CD14-positive monocyte (primary cell): ENCODE measurements around the gene GPSM3. TPM values are rescaled to one million over a fixed set of nuclear protein-coding genes. Genes with fewer than 3 reads are reported as not detected.

ENCODE experiments used
- DNase-seq, 3 donors: peaks; one replicate each; pipeline ENCODE4 v3.0.0-alpha.2; 2011 to 2022
- H2AFZ ChIP-seq: 2 replicates; pipeline ENCODE4 v1.6.0; 2012; ENCODE audit warnings: mild to moderate bottlenecking, low read depth, low read length, inconsistent platforms; ENCODE audit not compliant: insufficient read depth, poor library complexity, severe bottlenecking
- H3K27ac ChIP-seq, 2 donors: 1 replicate in 1 of 2; 2 replicates in 1 of 2; pipeline ENCODE4 v1.5.1; 2012 to 2013; ENCODE audit warnings: low read length in 2 of 2, control low read depth in 1 of 2, inconsistent platforms in 1 of 2, low read depth in 1 of 2, mild to moderate bottlenecking in 1 of 2
- H3K27me3 ChIP-seq, 2 donors: one replicate each; pipeline versions ENCODE4 v1.6.0 to v1.6.1; 2011 to 2013; ENCODE audit warnings: low read length in 2 of 2; ENCODE audit not compliant: control insufficient read depth in 2 of 2, insufficient read depth in 2 of 2
- H3K36me3 ChIP-seq, 2 donors: replicated peaks in 1 of 2; 1 replicate in 1 of 2; 2 replicates in 1 of 2; pipeline versions ENCODE4 v1.5.1 to v1.6.1; 2012 to 2013; ENCODE audit warnings: low read length in 2 of 2, control low read depth in 1 of 2, inconsistent platforms in 1 of 2, mild to moderate bottlenecking in 1 of 2; ENCODE audit not compliant: insufficient read depth in 2 of 2, control insufficient read depth in 1 of 2
- H3K4me1 ChIP-seq, 2 donors: 1 replicate in 1 of 2; 2 replicates in 1 of 2; pipeline versions ENCODE4 v1.5.1 to v1.6.1; 2012 to 2013; ENCODE audit warnings: low read length in 2 of 2, control low read depth in 1 of 2, inconsistent platforms in 1 of 2, mild to moderate bottlenecking in 1 of 2, moderate library complexity in 1 of 2; ENCODE audit not compliant: insufficient read depth in 2 of 2, control insufficient read depth in 1 of 2
- H3K4me2 ChIP-seq: replicated peaks from 2 replicates; pipeline ENCODE3; 2012; ENCODE audit warnings: low read length, moderate library complexity, mild to moderate bottlenecking; ENCODE audit not compliant: poor library complexity, severe bottlenecking; ENCODE audit errors: extremely low read depth
- H3K4me3 ChIP-seq, 3 experiments: fragments of 200-600 bp in 1 of 3; sonication (generic) in 1 of 3; replicated peaks in 1 of 3; 1 replicate in 2 of 3; 2 replicates in 1 of 3; pipeline ENCODE4 v1.5.1; 2011 to 2013; ENCODE audit warnings: low read length in 3 of 3, mild to moderate bottlenecking in 3 of 3, control low read depth in 2 of 3, low read depth in 2 of 3, inconsistent platforms in 1 of 3, moderate library complexity in 1 of 3
- H3K79me2 ChIP-seq: 2 replicates; pipeline ENCODE4 v1.6.0; 2012; ENCODE audit warnings: mild to moderate bottlenecking, control low read depth, inconsistent platforms, low read length, moderate library complexity; ENCODE audit not compliant: insufficient read depth
- H3K9ac ChIP-seq: 2 replicates; pipeline ENCODE4 v1.6.0; 2017; ENCODE audit warnings: low read length, mild to moderate bottlenecking; ENCODE audit not compliant: insufficient read depth, poor library complexity, severe bottlenecking
- H3K9me3 ChIP-seq, 2 donors: replicated peaks in 1 of 2; 1 replicate in 1 of 2; 2 replicates in 1 of 2; pipeline versions ENCODE4 v1.5.1 to v1.6.1; 2012 to 2013; ENCODE audit warnings: low read length in 2 of 2, control low read depth in 1 of 2; ENCODE audit not compliant: control insufficient read depth in 1 of 2, insufficient read depth in 1 of 2
- H4K20me1 ChIP-seq: 2 replicates; pipeline ENCODE4 v1.6.0; 2012; ENCODE audit warnings: mild to moderate bottlenecking, low read length, control low read depth, moderate library complexity; ENCODE audit not compliant: insufficient read depth
- H3K27ac Mint-ChIP-seq, 7 donors: one replicate each; pipeline ENCODE4 v1.8.0; 2020; ENCODE audit warnings: mild to moderate bottlenecking in 7 of 7, mixed read lengths in 7 of 7, moderate library complexity in 6 of 7, inconsistent platforms in 2 of 7
- H3K27me3 Mint-ChIP-seq, 3 donors: one replicate each; pipeline ENCODE4 v1.8.0; 2021 to 2022; ENCODE audit warnings: low read depth in 3 of 3, mild to moderate bottlenecking in 3 of 3, mixed read lengths in 3 of 3, moderate library complexity in 3 of 3, inconsistent platforms in 1 of 3
- H3K36me3 Mint-ChIP-seq, 2 donors: one replicate each; pipeline ENCODE4 v1.8.0; 2020; ENCODE audit warnings: mixed read lengths in 2 of 2, inconsistent platforms in 1 of 2, mild to moderate bottlenecking in 1 of 2
- H3K4me1 Mint-ChIP-seq: one replicate; pipeline ENCODE4 v1.8.0; 2020; ENCODE audit warnings: mild to moderate bottlenecking, mixed read lengths
- H3K4me3 Mint-ChIP-seq, 2 donors: one replicate each; pipeline ENCODE4 v1.8.0; 2020; ENCODE audit warnings: mild to moderate bottlenecking in 2 of 2, mixed read lengths in 2 of 2, moderate library complexity in 1 of 2
- H3K9me3 Mint-ChIP-seq, 7 donors: one replicate each; pipeline ENCODE4 v1.8.0; 2020 to 2022; ENCODE audit warnings: mixed read lengths in 7 of 7, mild to moderate bottlenecking in 6 of 7, moderate library complexity in 6 of 7, inconsistent platforms in 2 of 7
- WGBS: methylation state at CpG from one replicate; pipeline ENCODE4 v1.1.5; 2013; ENCODE audit warnings: missing lambda C conversion rate; ENCODE audit not compliant: insufficient coverage; 5-methylcytosine and 5-hydroxymethylcytosine counted together
- intact Hi-C, 2 donors: fragments of 100-400 bp; cut with micrococcal nuclease; formaldehyde crosslinking; loops; one replicate each; pipeline versions ENCODE4 v1.15.0 to v1.15.1; 2023
- polyA plus RNA-seq, 3 donors: library from polyadenylated mRNA; depleted of rRNA in 1 of 3; unstranded in 2 of 3; stranded (reverse) in 1 of 3; fragments of 300-500 nt in 2 of 3; fragments of >200 nt in 1 of 3; fragmentation: Illumina TruSeq in 2 of 3; gene quantifications; 1 replicate in 2 of 3; 2 replicates in 1 of 3; pipeline ENCODE4 v1.2.3, GENCODE V29; 2012 to 2021
- TF ChIP-seq, protein P1 (sequence below): fragments of 200-600 bp; IDR thresholded peaks from one replicate; pipeline ENCODE4 v1.8.0; 2022; ENCODE audit warnings: antibody characterized with exemption, mild to moderate bottlenecking

The GPSM3 gene
- polyA plus RNA-seq, 3 donors, result 86.1 to 340 (median 101) TPM

DNA sequence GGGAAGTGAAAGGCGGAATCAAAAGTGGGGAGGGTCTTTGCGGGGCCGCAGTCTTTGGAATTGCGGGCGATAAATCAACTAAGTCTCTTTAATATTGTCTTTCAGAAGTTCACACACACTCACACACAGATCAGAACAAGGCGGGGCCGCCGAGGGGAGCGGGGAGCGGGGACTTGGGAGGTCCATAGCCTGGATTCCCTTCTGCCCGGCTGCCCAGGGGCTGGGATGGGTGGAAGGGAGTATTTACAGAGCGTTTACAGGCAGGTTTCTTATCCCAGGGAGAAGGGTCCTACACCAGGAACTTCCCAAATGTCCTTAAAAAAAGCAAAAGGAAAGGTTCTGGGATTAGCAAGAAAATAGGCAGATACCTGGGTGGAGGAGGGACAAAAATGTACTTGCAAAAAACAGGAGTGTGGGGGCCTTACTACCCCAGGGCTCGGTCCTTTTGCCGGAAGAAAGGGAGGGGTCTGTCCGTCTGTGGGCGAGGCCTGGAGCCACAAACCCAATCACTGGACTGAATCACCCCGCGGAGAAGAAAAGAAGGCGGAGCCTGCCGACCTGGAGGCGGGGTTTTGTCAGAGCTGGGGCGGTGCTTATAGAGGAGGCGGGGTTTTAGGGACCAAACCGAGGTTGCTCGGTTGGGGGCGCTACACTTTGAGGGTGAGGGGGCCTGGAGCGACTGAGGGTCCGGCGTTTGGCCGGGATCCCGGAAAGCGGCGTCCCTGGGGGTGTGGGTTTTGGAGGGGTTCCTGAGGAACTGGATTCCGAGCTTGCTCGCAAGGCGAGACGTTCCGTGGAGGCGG, 44.0 kb downstream of the GPSM3 start:
- Mint-ChIP-seq H3K36me3 (peaks cover 0 to 13% of the 10 kb centered on the region in 2 donors), H3K4me3 (peak overlapping the region; percentile 87 to 95), H3K4me1 (peaks cover 24% of the 10 kb centered on the region), H3K27me3 (peaks cover 60 to 72% (median 65%) of the 10 kb centered on the region in 3 donors), H3K9me3 (peaks cover 0 to 29% (median 11%) of the 10 kb centered on the region in 7 donors), H3K27ac (peak overlapping the region in 5 of 7 donors; percentile 58 to 83 (median 77))
- peak; percentile 77 to 86 (median 78) for DNase-seq
- H3K79me2 ChIP-seq, result no peaks in the 10 kb centered on the region
- 1% methylated on average over 17 of the region's 39 CpGs for WGBS
- no peaks in the 10 kb centered on the region for H4K20me1 ChIP-seq
- TF ChIP-seq, protein P1, sequence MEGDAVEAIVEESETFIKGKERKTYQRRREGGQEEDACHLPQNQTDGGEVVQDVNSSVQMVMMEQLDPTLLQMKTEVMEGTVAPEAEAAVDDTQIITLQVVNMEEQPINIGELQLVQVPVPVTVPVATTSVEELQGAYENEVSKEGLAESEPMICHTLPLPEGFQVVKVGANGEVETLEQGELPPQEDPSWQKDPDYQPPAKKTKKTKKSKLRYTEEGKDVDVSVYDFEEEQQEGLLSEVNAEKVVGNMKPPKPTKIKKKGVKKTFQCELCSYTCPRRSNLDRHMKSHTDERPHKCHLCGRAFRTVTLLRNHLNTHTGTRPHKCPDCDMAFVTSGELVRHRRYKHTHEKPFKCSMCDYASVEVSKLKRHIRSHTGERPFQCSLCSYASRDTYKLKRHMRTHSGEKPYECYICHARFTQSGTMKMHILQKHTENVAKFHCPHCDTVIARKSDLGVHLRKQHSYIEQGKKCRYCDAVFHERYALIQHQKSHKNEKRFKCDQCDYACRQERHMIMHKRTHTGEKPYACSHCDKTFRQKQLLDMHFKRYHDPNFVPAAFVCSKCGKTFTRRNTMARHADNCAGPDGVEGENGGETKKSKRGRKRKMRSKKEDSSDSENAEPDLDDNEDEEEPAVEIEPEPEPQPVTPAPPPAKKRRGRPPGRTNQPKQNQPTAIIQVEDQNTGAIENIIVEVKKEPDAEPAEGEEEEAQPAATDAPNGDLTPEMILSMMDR, result peak; percentile 70
- H3K9ac ChIP-seq, result peak overlapping the region; percentile 13
- intact Hi-C loops, result loop anchor here in 1 of 2 donors (1.0 kb wide), 1 partner anchor 28 kb away; the partner anchor contains the start of gene AGPAT1
- H3K27me3 ChIP-seq, result peaks cover 36 to 67% of the 10 kb centered on the region in 2 donors
- H3K36me3 ChIP-seq, result no peaks in the 10 kb centered on the region
- peaks cover 0 to 11% of the 10 kb centered on the region in 2 donors for H3K9me3 ChIP-seq
- peak overlapping the region; percentile 76 for H2AFZ ChIP-seq
- peak overlapping the region; percentile 41 to 75 (median 49) for H3K4me3 ChIP-seq
- H3K4me2 ChIP-seq, result peak overlapping the region; percentile 87
- peaks cover 17 to 20% of the 10 kb centered on the region in 2 donors for H3K4me1 ChIP-seq
- no peak overlapping the region for H3K27ac ChIP-seq

DNA sequence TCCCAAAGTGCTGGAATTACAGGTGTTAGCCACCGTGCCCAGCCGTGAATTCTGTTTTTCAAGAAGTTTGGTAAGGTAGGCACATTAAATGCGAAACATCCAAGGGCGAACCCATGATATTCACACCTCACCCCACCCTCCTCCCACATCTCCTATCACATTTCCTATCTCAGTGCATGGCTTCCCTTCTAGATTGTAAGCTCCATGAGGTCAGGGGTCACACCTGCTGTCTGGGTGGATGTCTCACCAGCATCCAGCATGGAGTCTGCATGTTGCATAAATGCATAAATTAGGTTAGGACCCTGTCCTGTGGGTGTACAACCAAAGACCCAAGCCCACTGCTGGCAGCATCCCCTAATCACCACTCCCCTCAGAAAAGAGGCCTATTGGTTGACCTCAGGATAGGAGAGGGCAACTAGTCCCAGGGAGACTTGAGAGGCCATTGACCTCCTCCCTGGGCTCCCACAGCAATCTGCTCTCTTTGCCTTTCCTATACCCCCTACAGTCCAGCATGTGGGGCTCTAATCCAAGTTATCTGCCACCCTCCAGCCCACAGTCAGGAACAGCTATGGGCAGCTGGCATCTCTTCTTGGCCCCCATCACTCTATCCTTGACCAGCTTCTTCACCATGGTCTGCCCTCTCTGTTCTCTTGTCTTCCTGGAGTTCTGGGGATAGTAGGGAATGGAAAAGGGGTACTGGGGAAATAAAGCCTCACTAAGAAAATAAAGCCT, 44.9 kb downstream of the GPSM3 start:
- Histone ChIP-seq H2AFZ (peak overlapping the region; percentile 76), H3K9ac (no peak overlapping the region), H3K4me1 (peaks cover 14 to 16% of the 10 kb centered on the region in 2 donors), H3K79me2 (no peaks in the 10 kb centered on the region), H3K27me3 (peaks cover 34 to 58% of the 10 kb centered on the region in 2 donors), H3K4me2 (peak overlapping the region; percentile 87), H3K4me3 (peak overlapping the region in 1 of 3 experiments; percentile 75), H3K36me3 (no peaks in the 10 kb centered on the region), H4K20me1 (no peaks in the 10 kb centered on the region), H3K9me3 (peaks cover 0 to 11% of the 10 kb centered on the region in 2 donors), H3K27ac (no peak overlapping the region)
- peaks cover 0 to 27% (median 11%) of the 10 kb centered on the region in 7 donors for H3K9me3 Mint-ChIP-seq
- 100% methylated on average over 3 of the region's 4 CpGs for WGBS
- peaks cover 51 to 63% (median 56%) of the 10 kb centered on the region in 3 donors for H3K27me3 Mint-ChIP-seq
- H3K4me3 Mint-ChIP-seq, result peak overlapping the region; percentile 87 to 95
- intact Hi-C loops, result loop anchor here in 1 of 2 donors (1.0 kb wide), 1 partner anchor 29 kb away; the partner anchor contains the start of gene AGPAT1
- H3K4me1 Mint-ChIP-seq, result peaks cover 18% of the 10 kb centered on the region
- H3K27ac Mint-ChIP-seq, result peak overlapping the region in 2 of 7 donors; percentile 33 to 42
- H3K36me3 Mint-ChIP-seq, result peaks cover 0 to 13% of the 10 kb centered on the region in 2 donors
- TF ChIP-seq, protein P1, result peak; percentile 34
- DNase-seq, result peak; percentile 21 to 42 (median 23)
